Erythroblast (primary cell): ENCODE results near the gene BICDL1.

Source experiments
- GATA1 ChIP-seq: IDR thresholded peaks from 2 replicates; pipeline ENCODE4 v1.6.1; 2011; ENCODE audit warnings: low read depth, mild to moderate bottlenecking, control low read depth, low read length, moderate library complexity
- POLR2A ChIP-seq: IDR thresholded peaks from 2 replicates; pipeline ENCODE4 v1.6.1; 2011; ENCODE audit warnings: mild to moderate bottlenecking, low read length

GRCh38 chr12:120110550-120111501 lies 121.8 kb downstream of the BICDL1 start:
- TF ChIP-seq POLR2A, result no peak
- no peak for TF ChIP-seq GATA1
